ENCODE measurements around the gene CTXND1. TPM values are rescaled to one million over a fixed set of nuclear protein-coding genes. Genes with fewer than 3 reads are reported as not detected.

Gene CTXND1
- polyA plus RNA-seq, 3 donors = not detected

- H3K36me3 Mint-ChIP-seq = peaks cover 84 to 94% of the 10 kb centered on the region in 2 donors
- H4K20me1 ChIP-seq (ENCODE audit: insufficient read depth, low read length) = no peaks in the 10 kb centered on the region
- no peak overlapping the region for H3K27ac ChIP-seq (ENCODE audit: low read depth in 1 of 2, low read length in 2 of 2)
- no peak overlapping the region for H3K9ac ChIP-seq (ENCODE audit: insufficient read depth, low read length, poor library complexity, severe bottlenecking)
- no peak overlapping the region for H3K4me3 Mint-ChIP-seq
- H3K9me3 Mint-ChIP-seq = peaks cover 0 to 2% (median 0%) of the 10 kb centered on the region in 7 donors
- H2AFZ ChIP-seq (ENCODE audit: insufficient read depth, low read depth, low read length, poor library complexity, severe bottlenecking) = no peak overlapping the region
- intact Hi-C loops (cut with micrococcal nuclease) = no loop called here
- no peak for DNase-seq
- peak overlapping the region in 1 of 7 donors; percentile 31 for H3K27ac Mint-ChIP-seq
- no peaks in the 10 kb centered on the region for H3K4me1 Mint-ChIP-seq
- no peaks in the 10 kb centered on the region for H3K79me2 ChIP-seq (ENCODE audit: insufficient read depth, low read length)
- H3K4me3 ChIP-seq (replicated peaks in 1 of 3; ENCODE audit: low read depth in 2 of 3, low read length in 3 of 3) = no peak overlapping the region
- H3K36me3 ChIP-seq (replicated peaks in 1 of 2; ENCODE audit: control insufficient read depth in 1 of 2, insufficient read depth in 2 of 2, low read length in 2 of 2) = peaks cover 77 to 99% of the 10 kb centered on the region in 2 donors
- no peaks in the 10 kb centered on the region for H3K4me1 ChIP-seq (ENCODE audit: control insufficient read depth in 1 of 2, insufficient read depth in 2 of 2, low read length in 2 of 2)
- no peaks in the 10 kb centered on the region for H3K27me3 Mint-ChIP-seq (ENCODE audit: low read depth in 3 of 3)
- TF ChIP-seq, protein P1, sequence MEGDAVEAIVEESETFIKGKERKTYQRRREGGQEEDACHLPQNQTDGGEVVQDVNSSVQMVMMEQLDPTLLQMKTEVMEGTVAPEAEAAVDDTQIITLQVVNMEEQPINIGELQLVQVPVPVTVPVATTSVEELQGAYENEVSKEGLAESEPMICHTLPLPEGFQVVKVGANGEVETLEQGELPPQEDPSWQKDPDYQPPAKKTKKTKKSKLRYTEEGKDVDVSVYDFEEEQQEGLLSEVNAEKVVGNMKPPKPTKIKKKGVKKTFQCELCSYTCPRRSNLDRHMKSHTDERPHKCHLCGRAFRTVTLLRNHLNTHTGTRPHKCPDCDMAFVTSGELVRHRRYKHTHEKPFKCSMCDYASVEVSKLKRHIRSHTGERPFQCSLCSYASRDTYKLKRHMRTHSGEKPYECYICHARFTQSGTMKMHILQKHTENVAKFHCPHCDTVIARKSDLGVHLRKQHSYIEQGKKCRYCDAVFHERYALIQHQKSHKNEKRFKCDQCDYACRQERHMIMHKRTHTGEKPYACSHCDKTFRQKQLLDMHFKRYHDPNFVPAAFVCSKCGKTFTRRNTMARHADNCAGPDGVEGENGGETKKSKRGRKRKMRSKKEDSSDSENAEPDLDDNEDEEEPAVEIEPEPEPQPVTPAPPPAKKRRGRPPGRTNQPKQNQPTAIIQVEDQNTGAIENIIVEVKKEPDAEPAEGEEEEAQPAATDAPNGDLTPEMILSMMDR (IDR thresholded peaks at IDR 0.05) = no peak
- H3K9me3 ChIP-seq (replicated peaks in 1 of 2; ENCODE audit: control insufficient read depth in 1 of 2, insufficient read depth in 1 of 2, low read length in 2 of 2) = no peaks in the 10 kb centered on the region
- whole genome bisulfite sequencing (ENCODE audit: insufficient coverage) = 97% methylated on average over 10 of the region's 10 CpGs
- no peak overlapping the region for H3K4me2 ChIP-seq (replicated peaks; ENCODE audit: extremely low read depth, low read length, poor library complexity, severe bottlenecking)
- H3K27me3 ChIP-seq (ENCODE audit: control insufficient read depth in 2 of 2, insufficient read depth in 2 of 2, low read length in 2 of 2) = no peaks in the 10 kb centered on the region
Measured at GRCh38 chr15:80183306-80183705, 68.7 kb downstream of the CTXND1 start.

- no peaks in the 10 kb centered on the region for H3K4me1 ChIP-seq (ENCODE audit: control insufficient read depth in 1 of 2, insufficient read depth in 2 of 2, low read length in 2 of 2)
Measured at GRCh38 chr15:80182611-80183261, 69.3 kb downstream of the CTXND1 start.

More at GRCh38 chr15:80182611-80183261, 69.3 kb downstream of the CTXND1 start:
- no peak for DNase-seq
- Histone ChIP-seq H3K9me3 (replicated peaks in 1 of 2; ENCODE audit: control insufficient read depth in 1 of 2, insufficient read depth in 1 of 2, low read length in 2 of 2) (no peaks in the 10 kb centered on the region), H3K36me3 (replicated peaks in 1 of 2; ENCODE audit: control insufficient read depth in 1 of 2, insufficient read depth in 2 of 2, low read length in 2 of 2) (peaks cover 79 to 99% of the 10 kb centered on the region in 2 donors), H4K20me1 (ENCODE audit: insufficient read depth, low read length) (no peaks in the 10 kb centered on the region), H2AFZ (ENCODE audit: insufficient read depth, low read depth, low read length, poor library complexity, severe bottlenecking) (no peak overlapping the region), H3K27me3 (ENCODE audit: control insufficient read depth in 2 of 2, insufficient read depth in 2 of 2, low read length in 2 of 2) (no peaks in the 10 kb centered on the region), H3K79me2 (ENCODE audit: insufficient read depth, low read length) (no peaks in the 10 kb centered on the region), H3K9ac (ENCODE audit: insufficient read depth, low read length, poor library complexity, severe bottlenecking) (no peak overlapping the region), H3K27ac (ENCODE audit: low read depth in 1 of 2, low read length in 2 of 2) (no peak overlapping the region), H3K4me3 (replicated peaks in 1 of 3; ENCODE audit: low read depth in 2 of 3, low read length in 3 of 3) (no peak overlapping the region), H3K4me2 (replicated peaks; ENCODE audit: extremely low read depth, low read length, poor library complexity, severe bottlenecking) (no peak overlapping the region)
- Mint-ChIP-seq H3K4me1 (no peaks in the 10 kb centered on the region), H3K9me3 (peaks cover 0 to 2% (median 0%) of the 10 kb centered on the region in 7 donors), H3K27me3 (ENCODE audit: low read depth in 3 of 3) (no peaks in the 10 kb centered on the region), H3K36me3 (peaks cover 83 to 94% of the 10 kb centered on the region in 2 donors), H3K4me3 (no peak overlapping the region), H3K27ac (no peak overlapping the region)
- TF ChIP-seq, protein P1 (IDR thresholded peaks at IDR 0.05) = no peak
- 98% methylated on average over 5 of the region's 5 CpGs for WGBS (ENCODE audit: insufficient coverage)
- intact Hi-C loops (cut with micrococcal nuclease) = no loop called here
